Measurements from ENCODE around the gene DAGLA.

DNA sequence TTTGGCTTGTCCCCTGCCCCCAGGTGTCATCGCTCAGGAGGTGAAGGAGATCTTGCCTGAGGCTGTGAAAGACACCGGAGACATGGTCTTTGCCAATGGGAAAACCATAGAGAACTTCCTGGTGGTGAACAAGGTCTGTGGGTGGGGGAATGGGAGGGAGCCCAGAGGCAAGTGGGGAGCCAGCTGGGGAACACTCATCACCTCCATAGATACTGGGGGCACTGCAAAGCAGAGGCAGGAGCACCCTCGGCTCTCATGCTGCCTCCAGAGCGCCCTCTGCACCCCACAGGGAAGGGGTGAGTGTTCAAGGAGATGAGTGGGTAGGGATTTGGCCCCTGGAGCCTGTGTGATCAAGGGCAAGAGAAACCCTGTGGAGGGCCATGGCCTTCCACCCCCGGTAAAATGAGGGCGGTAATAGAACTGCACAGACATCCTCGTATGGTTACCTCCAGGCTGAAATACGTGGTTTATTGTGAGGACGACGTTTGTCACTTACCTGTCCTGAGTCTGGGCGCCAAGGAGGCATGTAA is 98.2 kb downstream of the DAGLA start:
- TF ChIP-seq FOXM1 (IDR thresholded peaks at IDR 0.05; ENCODE audit: borderline replicate concordance) = no peak
- TF ChIP-seq L3MBTL2 (conservative IDR thresholded peaks at IDR 0.05) = no peak
- no peak for TF ChIP-seq LEF1 (IDR thresholded peaks at IDR 0.05; ENCODE audit: borderline replicate concordance)
- no peak for TF ChIP-seq ELF4 (IDR thresholded peaks at IDR 0.05)
- TF ChIP-seq SP1 (IDR thresholded peaks at IDR 0.05) = no peak
- no peak for TF ChIP-seq FOXA1 (IDR thresholded peaks at IDR 0.05)
- no peak for TF ChIP-seq BHLHE40 (IDR thresholded peaks at IDR 0.05; ENCODE audit: borderline replicate concordance)
- TF ChIP-seq CTBP1 (IDR thresholded peaks at IDR 0.05; ENCODE audit: borderline replicate concordance) = no peak
